ENCODE data around the gene PPM1F.

PPM1F gene

DNA sequence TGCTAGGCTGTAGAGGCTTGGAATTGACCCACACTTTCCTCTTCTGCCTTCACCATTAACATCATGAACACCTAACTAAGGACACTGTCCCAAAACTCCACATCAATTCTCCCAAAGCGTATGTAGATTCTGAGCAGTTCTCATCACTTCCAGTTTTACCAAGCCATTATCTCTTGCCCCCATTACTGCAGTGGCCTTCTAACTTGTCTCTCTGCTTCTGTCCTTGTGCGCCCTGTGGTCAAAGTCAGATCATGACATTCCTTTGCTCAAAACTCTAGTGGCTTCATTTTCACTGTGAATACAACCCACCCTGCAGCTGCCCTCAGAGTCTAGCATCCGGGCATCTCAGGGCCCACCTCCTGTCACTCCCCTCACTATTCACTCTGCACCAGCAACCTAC is 43.0 kb upstream of the PPM1F start:
- ChIA-PET CTCF (interaction anchor here (0.7 kb wide), 1 partner anchor 11 kb away, joined by 3 read pairs; no protein-coding TSS in a partner anchor), POLR2A (no interaction called here)
- no peak for TF ChIP-seq FOXA1 (IDR thresholded peaks at IDR 0.05)
- TF ChIP-seq FOXM1 (IDR thresholded peaks at IDR 0.05; ENCODE audit: borderline replicate concordance) = no peak
- no peak for TF ChIP-seq HDGF (IDR thresholded peaks at IDR 0.05; ENCODE audit: borderline replicate concordance)
- no peak for TF ChIP-seq ZNF384 (IDR thresholded peaks at IDR 0.05)
- TF ChIP-seq LEF1 (IDR thresholded peaks at IDR 0.05; ENCODE audit: borderline replicate concordance) = no peak
- no peak for TF ChIP-seq FOXK2 (IDR thresholded peaks at IDR 0.05)
- TF ChIP-seq, protein P1, sequence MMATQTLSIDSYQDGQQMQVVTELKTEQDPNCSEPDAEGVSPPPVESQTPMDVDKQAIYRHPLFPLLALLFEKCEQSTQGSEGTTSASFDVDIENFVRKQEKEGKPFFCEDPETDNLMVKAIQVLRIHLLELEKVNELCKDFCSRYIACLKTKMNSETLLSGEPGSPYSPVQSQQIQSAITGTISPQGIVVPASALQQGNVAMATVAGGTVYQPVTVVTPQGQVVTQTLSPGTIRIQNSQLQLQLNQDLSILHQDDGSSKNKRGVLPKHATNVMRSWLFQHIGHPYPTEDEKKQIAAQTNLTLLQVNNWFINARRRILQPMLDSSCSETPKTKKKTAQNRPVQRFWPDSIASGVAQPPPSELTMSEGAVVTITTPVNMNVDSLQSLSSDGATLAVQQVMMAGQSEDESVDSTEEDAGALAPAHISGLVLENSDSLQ (IDR thresholded peaks at IDR 0.05) = no peak
- TF ChIP-seq ELF4 (IDR thresholded peaks at IDR 0.05) = no peak
- TF ChIP-seq ARNT (IDR thresholded peaks at IDR 0.05) = no peak
- TF ChIP-seq SUZ12 (IDR thresholded peaks at IDR 0.05) = no peak
- TF ChIP-seq L3MBTL2 (conservative IDR thresholded peaks at IDR 0.05) = no peak
- TF ChIP-seq CTBP1 (IDR thresholded peaks at IDR 0.05; ENCODE audit: borderline replicate concordance) = no peak
- TF ChIP-seq NFRKB (IDR thresholded peaks at IDR 0.05) = no peak
- DNase-seq (ENCODE audit: extremely low spot score) = no peak

DNA sequence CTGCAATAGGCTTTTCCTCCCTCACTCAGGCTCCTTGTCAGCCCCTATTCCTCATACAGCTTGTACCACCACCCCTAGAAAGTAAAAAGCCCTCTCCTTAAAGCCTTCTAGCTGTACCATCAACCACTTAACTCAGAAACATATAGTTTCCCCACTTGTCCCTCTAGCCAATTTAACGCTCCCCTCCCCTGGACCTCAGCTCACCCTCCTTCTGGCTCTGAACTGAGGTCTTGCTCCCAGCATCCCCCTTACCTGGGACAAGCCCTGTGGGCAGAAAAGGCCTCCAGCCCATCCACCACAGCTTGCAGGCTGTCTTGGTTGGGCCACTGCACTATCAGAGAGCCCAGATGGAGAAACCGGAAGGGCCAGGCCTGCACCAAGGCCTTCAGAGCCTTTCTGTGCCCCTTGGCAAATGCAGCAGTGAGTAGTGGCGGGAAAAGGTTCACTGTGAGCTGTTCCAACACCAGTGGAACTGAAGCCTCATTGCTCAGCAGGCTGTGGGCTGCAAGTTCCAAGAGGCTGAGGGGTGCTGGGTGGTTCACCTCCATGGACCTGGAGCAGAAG is 42.3 kb upstream of the PPM1F start:
- ChIA-PET POLR2A (interaction anchor here (0.7 kb wide), 1 partner anchor 13 kb away, joined by 3 read pairs; the partner anchor contains the start of gene TOP3B), CTCF (interaction anchor here (1.7 kb wide), 1 partner anchor 10 kb away, joined by 10 read pairs; no protein-coding TSS in a partner anchor)
- DNase-seq (ENCODE audit: extremely low spot score) = no peak
- no peak for TF ChIP-seq CTBP1 (IDR thresholded peaks at IDR 0.05; ENCODE audit: borderline replicate concordance)
- TF ChIP-seq HDGF (IDR thresholded peaks at IDR 0.05; ENCODE audit: borderline replicate concordance) = no peak
- TF ChIP-seq, protein P1 (IDR thresholded peaks at IDR 0.05) = no peak
- TF ChIP-seq FOXA1 (IDR thresholded peaks at IDR 0.05) = no peak
- no peak for TF ChIP-seq SP1 (IDR thresholded peaks at IDR 0.05)
- TF ChIP-seq ELF4 (IDR thresholded peaks at IDR 0.05) = no peak
- TF ChIP-seq ZNF384 (IDR thresholded peaks at IDR 0.05) = no peak
- no peak for TF ChIP-seq FOXM1 (IDR thresholded peaks at IDR 0.05; ENCODE audit: borderline replicate concordance)
- no peak for TF ChIP-seq LEF1 (IDR thresholded peaks at IDR 0.05; ENCODE audit: borderline replicate concordance)
- TF ChIP-seq SUZ12 (IDR thresholded peaks at IDR 0.05) = no peak
- TF ChIP-seq FOXK2 (IDR thresholded peaks at IDR 0.05) = no peak
- no peak for TF ChIP-seq BHLHE40 (IDR thresholded peaks at IDR 0.05; ENCODE audit: borderline replicate concordance)

DNA sequence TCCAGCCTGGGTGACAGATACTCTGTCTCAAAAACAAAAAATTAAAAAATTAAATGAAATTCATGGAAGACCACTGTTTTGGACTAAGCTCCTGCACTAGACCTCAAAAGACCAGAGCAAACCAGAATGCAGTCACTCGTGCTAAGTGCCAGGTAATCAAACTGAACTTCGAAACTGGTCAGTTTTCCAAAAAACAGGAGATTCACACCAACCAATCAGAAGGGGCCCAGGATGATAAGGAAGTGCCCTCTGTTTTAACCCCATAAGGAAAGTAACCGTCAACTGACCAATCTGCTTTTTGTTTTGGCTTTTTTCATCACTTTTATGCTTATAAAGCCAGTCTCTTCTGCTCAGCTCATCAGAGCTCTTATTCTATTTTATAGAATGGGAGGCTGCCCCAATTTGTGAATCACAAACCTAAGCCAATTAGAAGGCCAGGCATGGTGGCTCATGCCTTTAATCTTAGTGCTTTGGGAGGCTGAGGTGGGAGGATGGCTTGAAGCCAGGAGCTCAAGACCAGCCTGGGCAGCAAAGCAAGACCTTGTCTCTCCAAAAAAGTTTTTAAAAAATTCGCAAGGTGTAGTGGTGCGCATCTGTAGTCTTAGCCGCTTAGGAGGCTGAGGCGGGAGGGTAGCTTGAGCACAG is 40.1 kb upstream of the PPM1F start:
- TF ChIP-seq, protein P1 (IDR thresholded peaks at IDR 0.05) = no peak
- TF ChIP-seq SUZ12 (IDR thresholded peaks at IDR 0.05) = no peak
- TF ChIP-seq BHLHE40 (IDR thresholded peaks at IDR 0.05; ENCODE audit: borderline replicate concordance) = no peak
- no peak for TF ChIP-seq FOXK2 (IDR thresholded peaks at IDR 0.05)
- TF ChIP-seq NFRKB (IDR thresholded peaks at IDR 0.05) = no peak
- TF ChIP-seq ARNT (IDR thresholded peaks at IDR 0.05) = no peak
- TF ChIP-seq ZNF384 (IDR thresholded peaks at IDR 0.05) = no peak
- TF ChIP-seq HDGF (IDR thresholded peaks at IDR 0.05; ENCODE audit: borderline replicate concordance) = no peak
- TF ChIP-seq TARDBP (IDR thresholded peaks at IDR 0.05) = no peak
- no peak for TF ChIP-seq L3MBTL2 (conservative IDR thresholded peaks at IDR 0.05)
- TF ChIP-seq CTBP1 (IDR thresholded peaks at IDR 0.05; ENCODE audit: borderline replicate concordance) = no peak
- TF ChIP-seq SP1 (IDR thresholded peaks at IDR 0.05) = no peak
- TF ChIP-seq LEF1 (IDR thresholded peaks at IDR 0.05; ENCODE audit: borderline replicate concordance) = no peak
- no peak for TF ChIP-seq ELF4 (IDR thresholded peaks at IDR 0.05)
- TF ChIP-seq FOXM1 (IDR thresholded peaks at IDR 0.05; ENCODE audit: borderline replicate concordance) = no peak
- no peak for TF ChIP-seq FOXA1 (IDR thresholded peaks at IDR 0.05)
- ChIA-PET CTCF (no interaction called here), POLR2A (interaction anchor here (1.0 to 2.2 kb wide), 2 partner anchors 9 to 15 kb away, joined by 3 to 6 read pairs; no protein-coding TSS in a partner anchor)
- no peak for DNase-seq (ENCODE audit: extremely low spot score)

DNA sequence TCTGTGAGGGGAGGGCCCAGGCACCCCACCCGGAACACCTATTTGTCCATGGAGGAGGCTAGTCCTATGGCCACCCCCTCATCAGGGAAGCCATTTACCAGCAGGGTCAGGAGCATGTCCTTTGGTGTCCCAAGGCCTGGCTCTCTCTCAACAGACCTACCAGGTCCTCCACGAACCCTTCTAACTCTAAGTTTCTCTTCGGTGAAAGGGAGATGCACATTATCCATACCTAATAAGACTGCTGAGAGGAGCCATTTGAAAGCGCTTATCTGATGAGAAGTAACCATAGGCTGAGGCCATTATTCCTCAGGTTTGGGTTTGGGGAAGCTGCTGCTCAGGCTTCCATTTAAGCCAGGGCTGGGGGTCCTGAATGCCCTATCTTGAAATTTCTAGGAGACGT is 39.1 kb upstream of the PPM1F start:
- CTCF ChIA-PET = interaction anchor here (1.2 kb wide), 1 partner anchor 39 kb away, joined by 3 read pairs; the partner anchor contains the start of gene PPM1F
- TF ChIP-seq TARDBP (IDR thresholded peaks at IDR 0.05) (no peak), FOXM1 (IDR thresholded peaks at IDR 0.05; ENCODE audit: borderline replicate concordance) (no peak), BHLHE40 (IDR thresholded peaks at IDR 0.05; ENCODE audit: borderline replicate concordance) (no peak), FOXK2 (IDR thresholded peaks at IDR 0.05) (no peak), SUZ12 (IDR thresholded peaks at IDR 0.05) (no peak), ARNT (IDR thresholded peaks at IDR 0.05) (no peak), L3MBTL2 (conservative IDR thresholded peaks at IDR 0.05) (no peak), ZNF384 (IDR thresholded peaks at IDR 0.05) (no peak), CTBP1 (IDR thresholded peaks at IDR 0.05; ENCODE audit: borderline replicate concordance) (no peak), HDGF (IDR thresholded peaks at IDR 0.05; ENCODE audit: borderline replicate concordance) (no peak), LEF1 (IDR thresholded peaks at IDR 0.05; ENCODE audit: borderline replicate concordance) (no peak), NFRKB (IDR thresholded peaks at IDR 0.05) (no peak), ELF4 (IDR thresholded peaks at IDR 0.05) (no peak), SP1 (IDR thresholded peaks at IDR 0.05) (no peak)
- TF ChIP-seq, protein P1 (IDR thresholded peaks at IDR 0.05) = no peak
- POLR2A ChIA-PET = interaction anchor here (1.0 kb wide), 1 partner anchor 16 kb away, joined by 3 read pairs; no protein-coding TSS in a partner anchor

DNA sequence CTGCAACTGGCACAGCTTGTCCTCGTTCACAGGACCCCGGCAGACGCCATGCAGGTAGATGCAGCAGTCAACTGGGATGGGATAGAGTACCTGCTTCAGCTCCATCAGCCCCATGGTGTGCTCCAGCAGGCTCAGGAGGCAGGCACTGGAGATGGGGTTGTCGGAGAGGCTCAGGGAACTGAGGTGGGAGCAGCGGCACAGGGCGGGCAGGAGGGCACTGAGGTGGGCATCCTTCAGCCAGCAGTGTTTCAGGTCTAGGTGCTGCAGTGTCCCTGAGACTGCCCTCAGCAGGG is 38.6 kb upstream of the PPM1F start:
- TF ChIP-seq HDGF (IDR thresholded peaks at IDR 0.05; ENCODE audit: borderline replicate concordance) = no peak
- TF ChIP-seq ZNF384 (IDR thresholded peaks at IDR 0.05) = no peak
- ChIA-PET POLR2A (no interaction called here), CTCF (interaction anchor here (0.7 to 1.2 kb wide), 2 partner anchors 39 to 119 kb away, joined by 3 read pairs; partner anchors contain the start of gene PPM1F)
- DNase-seq (ENCODE audit: extremely low spot score) = no peak

More for the DNA sequence above, 39.1 kb upstream of the PPM1F start:
- no peak for DNase-seq (ENCODE audit: extremely low spot score)
